DOHH2 (cell line): Measurements from ENCODE around the gene TPO.

ENCODE experiments used
- EZH2phosphoT487 ChIP-seq: fragments of 200-600 bp; sonication (generic); IDR thresholded peaks from 2 replicates; pipeline ENCODE4 v1.6.1; 2017; ENCODE audit warnings: borderline replicate concordance, mild to moderate bottlenecking, antibody characterized with exemption, low read length, moderate library complexity, mixed read lengths
- TF ChIP-seq, protein P1 (sequence below): fragments of 200-600 bp; sonication (generic); IDR thresholded peaks from one replicate; pipeline ENCODE4 v1.5.1; 2014; ENCODE audit warnings: antibody characterized with exemption, mild to moderate bottlenecking, low read depth, low read length; ENCODE audit not compliant: poor library complexity, severe bottlenecking

DNA sequence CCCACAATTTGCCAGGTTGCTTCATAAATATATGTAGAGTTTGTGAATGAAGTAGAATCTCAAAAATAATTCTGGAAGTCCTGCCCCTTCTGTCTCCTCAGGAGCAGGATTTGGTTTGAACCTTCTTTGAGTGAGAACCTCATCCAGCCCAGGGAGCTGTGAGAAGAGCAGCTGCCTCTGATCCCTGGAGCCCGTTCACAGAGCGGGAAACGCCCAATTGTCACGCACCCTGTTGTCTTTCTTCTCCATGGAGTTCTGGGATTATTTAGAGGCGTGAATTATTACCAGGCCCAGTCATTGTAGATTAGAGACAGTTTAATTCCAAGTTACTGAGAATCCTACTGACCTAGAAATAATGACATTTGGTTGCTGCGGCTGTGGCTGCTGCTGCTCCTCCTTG lies 66.1 kb downstream of the TPO start:
- TF ChIP-seq, protein P1, sequence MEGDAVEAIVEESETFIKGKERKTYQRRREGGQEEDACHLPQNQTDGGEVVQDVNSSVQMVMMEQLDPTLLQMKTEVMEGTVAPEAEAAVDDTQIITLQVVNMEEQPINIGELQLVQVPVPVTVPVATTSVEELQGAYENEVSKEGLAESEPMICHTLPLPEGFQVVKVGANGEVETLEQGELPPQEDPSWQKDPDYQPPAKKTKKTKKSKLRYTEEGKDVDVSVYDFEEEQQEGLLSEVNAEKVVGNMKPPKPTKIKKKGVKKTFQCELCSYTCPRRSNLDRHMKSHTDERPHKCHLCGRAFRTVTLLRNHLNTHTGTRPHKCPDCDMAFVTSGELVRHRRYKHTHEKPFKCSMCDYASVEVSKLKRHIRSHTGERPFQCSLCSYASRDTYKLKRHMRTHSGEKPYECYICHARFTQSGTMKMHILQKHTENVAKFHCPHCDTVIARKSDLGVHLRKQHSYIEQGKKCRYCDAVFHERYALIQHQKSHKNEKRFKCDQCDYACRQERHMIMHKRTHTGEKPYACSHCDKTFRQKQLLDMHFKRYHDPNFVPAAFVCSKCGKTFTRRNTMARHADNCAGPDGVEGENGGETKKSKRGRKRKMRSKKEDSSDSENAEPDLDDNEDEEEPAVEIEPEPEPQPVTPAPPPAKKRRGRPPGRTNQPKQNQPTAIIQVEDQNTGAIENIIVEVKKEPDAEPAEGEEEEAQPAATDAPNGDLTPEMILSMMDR, result no peak
- TF ChIP-seq EZH2phosphoT487, result no peak
